CD4-positive, alpha-beta memory T cell (primary cell): Measurements from ENCODE around the gene ABL1. TPM values are rescaled to one million over a fixed set of nuclear protein-coding genes. Genes with fewer than 3 reads are reported as not detected.
A peak's percentile ranks its signal among the peaks of the same experiment; 100 is the strongest.
"Not testable (repeated sequence)": the region's sequence is repeated elsewhere in the genome, so short reads cannot be mapped to it uniquely, and the experiment has no call there.

ENCODE experiments used
- CTCF ChIA-PET: fragments of 350-600 bp; sonication (Branson Sonifier 250); formaldehyde crosslinking; loops from one replicate; lab custom pipeline; 2021; ENCODE audit warnings: inconsistent platforms; ENCODE audit not compliant: partially characterized antibody; lab: Charles Lee
- POLR2A ChIA-PET: fragments of 350-600 bp; sonication (Branson Sonifier 250); formaldehyde crosslinking; loops from one replicate; lab custom pipeline; 2021; ENCODE audit not compliant: partially characterized antibody; lab: Charles Lee
- DNase-seq, 5 donors: peaks; one replicate each; pipeline versions ENCODE4 v3.0.0 to v3.0.0-alpha.2; 2020 to 2022; ENCODE audit warnings: mixed read lengths in 1 of 5
- H3K27ac ChIP-seq: one replicate; pipeline ENCODE4 v1.7.0; 2013; ENCODE audit warnings: low read depth, low read length
- H3K27me3 ChIP-seq: 2 replicates; pipeline ENCODE4 v1.7.0; 2013; ENCODE audit warnings: mild to moderate bottlenecking, low read length, moderate library complexity; ENCODE audit not compliant: insufficient read depth
- H3K36me3 ChIP-seq: 2 replicates; pipeline ENCODE4 v1.7.0; 2013; ENCODE audit warnings: mild to moderate bottlenecking, low read length, moderate library complexity; ENCODE audit not compliant: insufficient read depth
- H3K4me1 ChIP-seq: 2 replicates; pipeline ENCODE4 v1.7.0; 2013; ENCODE audit warnings: mild to moderate bottlenecking, low read length, moderate library complexity; ENCODE audit not compliant: insufficient read depth
- H3K4me3 ChIP-seq, 2 donors: one replicate each; pipeline ENCODE4 v1.7.0; 2013; ENCODE audit warnings: low read length in 2 of 2, mild to moderate bottlenecking in 1 of 2
- H3K9me3 ChIP-seq, 2 donors: one replicate each; pipeline ENCODE4 v1.7.0; 2013; ENCODE audit warnings: low read length in 2 of 2, control low read depth in 1 of 2; ENCODE audit not compliant: control insufficient read depth in 1 of 2
- H3K27ac Mint-ChIP-seq, 7 donors: one replicate each; pipeline ENCODE4 v1.8.0; 2020 to 2021; ENCODE audit warnings: mixed read lengths in 7 of 7, mild to moderate bottlenecking in 6 of 7, inconsistent platforms in 3 of 7, moderate library complexity in 3 of 7
- H3K27me3 Mint-ChIP-seq, 2 donors: one replicate each; pipeline ENCODE4 v1.8.0; 2020 to 2021; ENCODE audit warnings: mixed read lengths in 2 of 2
- H3K36me3 Mint-ChIP-seq, 2 donors: one replicate each; pipeline ENCODE4 v1.8.0; 2020 to 2021; ENCODE audit warnings: mixed read lengths in 2 of 2, inconsistent platforms in 1 of 2, mild to moderate bottlenecking in 1 of 2
- H3K4me1 Mint-ChIP-seq, 4 donors: one replicate each; pipeline ENCODE4 v1.8.0; 2020 to 2021; ENCODE audit warnings: mixed read lengths in 4 of 4, mild to moderate bottlenecking in 1 of 4
- H3K4me3 Mint-ChIP-seq, 8 donors: one replicate each; pipeline ENCODE4 v1.8.0; 2020 to 2021; ENCODE audit warnings: mixed read lengths in 8 of 8, mild to moderate bottlenecking in 7 of 8, moderate library complexity in 6 of 8, inconsistent platforms in 3 of 8
- H3K9me3 Mint-ChIP-seq, 8 donors: one replicate each; pipeline ENCODE4 v1.8.0; 2020 to 2021; ENCODE audit warnings: mixed read lengths in 8 of 8, mild to moderate bottlenecking in 5 of 8, inconsistent platforms in 3 of 8, moderate library complexity in 1 of 8
- intact Hi-C: fragments of 100-400 bp; cut with micrococcal nuclease; formaldehyde crosslinking; loops from one replicate; pipeline ENCODE4 v1.15.1; 2023
- polyA plus RNA-seq, 2 donors: library from polyadenylated mRNA; unstranded; fragments of 300-500 nt; fragmentation: Illumina TruSeq; gene quantifications; one replicate each; pipeline ENCODE4 v1.2.3, GENCODE V29; 2021
- total RNA-seq, 2 experiments: library from RNA; stranded (reverse); gene quantifications; one replicate each; pipeline ENCODE4 v1.2.3, GENCODE V29; 2021

The ABL1 gene
- total and polyA plus RNA-seq, 4 experiments from 2014 or later, result 3.2 to 34.4 (median 23.0) TPM

GRCh38 chr9:130905125-130905901 lies 70.3 kb downstream of the ABL1 start:
- Histone ChIP-seq H3K36me3 (no peaks in the 10 kb centered on the region), H3K4me1 (no peaks in the 10 kb centered on the region), H3K27ac (no peak overlapping the region), H3K4me3 (no peak overlapping the region), H3K9me3 (no peaks in the 10 kb centered on the region), H3K27me3 (no peaks in the 10 kb centered on the region)
- Mint-ChIP-seq H3K27me3 (peaks cover 1 to 2% of the 10 kb centered on the region in 2 donors), H3K4me1 (no peaks in the 10 kb centered on the region), H3K36me3 (no peaks in the 10 kb centered on the region), H3K4me3 (no peak overlapping the region), H3K9me3 (no peaks in the 10 kb centered on the region), H3K27ac (no peak overlapping the region)
- intact Hi-C loops, result no loop called here
- POLR2A ChIA-PET, result no interaction called here
- CTCF ChIA-PET, result interaction anchor here (0.5 kb wide), 1 partner anchor 37 kb away, joined by 3 read pairs; no protein-coding TSS in a partner anchor
- no peak for DNase-seq

- Histone ChIP-seq H3K9me3 (no peaks in the 10 kb centered on the region), H3K27ac (no peak overlapping the region), H3K4me3 (no peak overlapping the region), H3K36me3 (no peaks in the 10 kb centered on the region), H3K27me3 (no peaks in the 10 kb centered on the region), H3K4me1 (no peaks in the 10 kb centered on the region)
- CTCF ChIA-PET, result no interaction called here
- DNase-seq, result peak in 1 of 5 donors; percentile 12
- peaks cover 1 to 2% of the 10 kb centered on the region in 2 donors for H3K27me3 Mint-ChIP-seq
- peaks cover 0 to 4% (median 0%) of the 10 kb centered on the region in 4 donors for H3K4me1 Mint-ChIP-seq
- no peak overlapping the region for H3K4me3 Mint-ChIP-seq
- intact Hi-C loops, result no loop called here
- H3K36me3 Mint-ChIP-seq, result no peaks in the 10 kb centered on the region
- no peak overlapping the region for H3K27ac Mint-ChIP-seq
- POLR2A ChIA-PET, result no interaction called here
- H3K9me3 Mint-ChIP-seq, result no peaks in the 10 kb centered on the region
These were observed 71.1 kb downstream of the ABL1 start for GRCh38 chr9:130905902-130906734.

GRCh38 chr9:130906735-130907416 lies 71.8 kb downstream of the ABL1 start:
- no peaks in the 10 kb centered on the region for H3K9me3 Mint-ChIP-seq
- DNase-seq, result peak in 1 of 5 donors; percentile 8
- Histone ChIP-seq H3K27me3 (no peaks in the 10 kb centered on the region), H3K9me3 (no peaks in the 10 kb centered on the region), H3K36me3 (no peaks in the 10 kb centered on the region), H3K4me3 (no peak overlapping the region), H3K27ac (no peak overlapping the region), H3K4me1 (no peaks in the 10 kb centered on the region)
- ChIA-PET POLR2A (no interaction called here), CTCF (no interaction called here)
- intact Hi-C loops, result no loop called here
- no peak overlapping the region for H3K4me3 Mint-ChIP-seq
- peak overlapping the region in 1 of 7 donors; percentile 45 for H3K27ac Mint-ChIP-seq
- peaks cover 1 to 2% of the 10 kb centered on the region in 2 donors for H3K27me3 Mint-ChIP-seq
- no peaks in the 10 kb centered on the region for H3K36me3 Mint-ChIP-seq
- H3K4me1 Mint-ChIP-seq, result peaks cover 0 to 4% (median 0%) of the 10 kb centered on the region in 4 donors

- no peaks in the 10 kb centered on the region for H3K36me3 ChIP-seq
- DNase-seq, result peak in 1 of 5 donors; percentile 24
- peaks cover 1 to 2% of the 10 kb centered on the region in 2 donors for H3K27me3 Mint-ChIP-seq
- CTCF ChIA-PET, result interaction anchor here (0.7 to 0.9 kb wide), 2 partner anchors 26 to 207 kb away, joined by 3 read pairs; no protein-coding TSS in a partner anchor
- H3K36me3 Mint-ChIP-seq, result no peaks in the 10 kb centered on the region
- H3K4me1 Mint-ChIP-seq, result peaks cover 0 to 4% (median 0%) of the 10 kb centered on the region in 4 donors
- H3K4me1 ChIP-seq, result no peaks in the 10 kb centered on the region
- H3K4me3 Mint-ChIP-seq, result no peak overlapping the region
- peaks cover 3% of the 10 kb centered on the region for H3K27me3 ChIP-seq
- H3K27ac ChIP-seq, result no peak overlapping the region
- POLR2A ChIA-PET, result no interaction called here
- H3K4me3 ChIP-seq, result no peak overlapping the region
- no peaks in the 10 kb centered on the region for H3K9me3 Mint-ChIP-seq
- intact Hi-C loops, result no loop called here
- no peak overlapping the region for H3K27ac Mint-ChIP-seq
- H3K9me3 ChIP-seq, result no peaks in the 10 kb centered on the region
These were observed 73.3 kb downstream of the ABL1 start for GRCh38 chr9:130908146-130908877.

GRCh38 chr9:130908878-130909355 lies 73.9 kb downstream of the ABL1 start:
- Mint-ChIP-seq H3K4me3 (no peak overlapping the region), H3K27ac (no peak overlapping the region), H3K4me1 (peaks cover 0 to 4% (median 0%) of the 10 kb centered on the region in 4 donors), H3K27me3 (peaks cover 0 to 1% of the 10 kb centered on the region in 2 donors), H3K36me3 (no peaks in the 10 kb centered on the region), H3K9me3 (no peaks in the 10 kb centered on the region)
- no peaks in the 10 kb centered on the region for H3K36me3 ChIP-seq
- DNase-seq, result peak in 1 of 5 donors; percentile 5
- H3K27me3 ChIP-seq, result peaks cover 7% of the 10 kb centered on the region
- intact Hi-C loops, result no loop called here
- CTCF ChIA-PET, result no interaction called here
- H3K27ac ChIP-seq, result no peak overlapping the region
- H3K9me3 ChIP-seq, result no peaks in the 10 kb centered on the region
- POLR2A ChIA-PET, result no interaction called here
- H3K4me3 ChIP-seq, result no peak overlapping the region
- no peaks in the 10 kb centered on the region for H3K4me1 ChIP-seq

- intact Hi-C loops, H3K27me3 Mint-ChIP-seq, DNase-seq, H3K4me3 ChIP-seq, H3K36me3 ChIP-seq, H3K4me3 Mint-ChIP-seq, H3K27ac Mint-ChIP-seq, H3K36me3 Mint-ChIP-seq, POLR2A ChIA-PET, CTCF ChIA-PET, H3K9me3 Mint-ChIP-seq, H3K27ac ChIP-seq, H3K4me1 Mint-ChIP-seq, H3K9me3 ChIP-seq, H3K4me1 ChIP-seq: not testable (repeated sequence)
- peaks cover 10% of the 10 kb centered on the region for H3K27me3 ChIP-seq
These were observed 75.0 kb downstream of the ABL1 start for GRCh38 chr9:130910041-130910440.
